HepG2 (cell line): ENCODE measurements around the gene F7. TPM values are rescaled to one million over a fixed set of nuclear protein-coding genes. Genes with fewer than 3 reads are reported as not detected.
A peak's percentile ranks its signal among the peaks of the same experiment; 100 is the strongest.

Experiments used
- ESRRA ChIP-seq: sonication (generic); formaldehyde crosslinking; IDR thresholded peaks from 2 replicates; pipeline ENCODE4 v1.5.1; 2020; ENCODE audit warnings: mild to moderate bottlenecking, low read depth, missing genetic modification reagents
- FOXO1 ChIP-seq: sonication (generic); formaldehyde crosslinking; IDR thresholded peaks from 2 replicates; pipeline ENCODE4 v1.4.0; 2020; ENCODE audit warnings: missing genetic modification reagents
- KLF6 ChIP-seq: IDR thresholded peaks from 2 replicates; pipeline ENCODE4 v1.8.0; 2016; ENCODE audit warnings: missing biosample characterization, missing genetic modification reagents
- MAFG ChIP-seq: sonication (generic); formaldehyde crosslinking; IDR thresholded peaks from 2 replicates; pipeline ENCODE4 v1.5.1; 2020; ENCODE audit warnings: mild to moderate bottlenecking, missing genetic modification reagents
- PAF1 ChIP-seq: IDR thresholded peaks from 2 replicates; pipeline ENCODE4 v1.6.1; 2016; ENCODE audit warnings: missing genetic modification reagents, missing compliant biosample characterization
- POLR2G ChIP-seq: fragments of 200-400 bp; formaldehyde crosslinking; IDR thresholded peaks from 2 replicates; pipeline ENCODE4 v1.6.1; 2018; ENCODE audit warnings: mild to moderate bottlenecking, low read depth, low read length, moderate library complexity
- RAD51 ChIP-seq: fragments of 450-650 bp; IDR thresholded peaks from 2 replicates; pipeline ENCODE4 v1.6.1; 2016; ENCODE audit warnings: borderline replicate concordance
- SAP130 ChIP-seq: IDR thresholded peaks from 2 replicates; pipeline ENCODE4 v1.6.1; 2016; ENCODE audit warnings: low read depth
- SUZ12 ChIP-seq: fragments of 150-350 bp; IDR thresholded peaks from 2 replicates; pipeline ENCODE4 v1.6.1; 2014; ENCODE audit warnings: low read depth, low read length
- ZFX ChIP-seq: sonication (generic); formaldehyde crosslinking; IDR thresholded peaks from 2 replicates; pipeline ENCODE4 v1.4.0; 2020; ENCODE audit warnings: mild to moderate bottlenecking, low read depth, missing genetic modification reagents, moderate library complexity
- ZNF260 ChIP-seq: sonication (generic); formaldehyde crosslinking; IDR thresholded peaks from 2 replicates; pipeline ENCODE4 v1.4.0; 2020; ENCODE audit warnings: missing genetic modification reagents, low read depth, mild to moderate bottlenecking, borderline replicate concordance
- ZNF317 ChIP-seq: sonication (generic); formaldehyde crosslinking; IDR thresholded peaks from 2 replicates; pipeline ENCODE4 v1.5.0; 2020; ENCODE audit warnings: mild to moderate bottlenecking, missing genetic modification reagents
- ZNF34 ChIP-seq: sonication (generic); formaldehyde crosslinking; IDR thresholded peaks from 2 replicates; pipeline ENCODE4 v1.4.0; 2020; ENCODE audit warnings: mild to moderate bottlenecking, missing genetic modification reagents, borderline replicate concordance
- ZNF572 ChIP-seq: sonication (generic); formaldehyde crosslinking; IDR thresholded peaks from 2 replicates; pipeline ENCODE4 v1.5.1; 2020; ENCODE audit warnings: mild to moderate bottlenecking, missing genetic modification reagents
- ZNF792 ChIP-seq: IDR thresholded peaks from 2 replicates; pipeline ENCODE4 v1.6.1; 2016
- ZSCAN30 ChIP-seq: sonication (generic); formaldehyde crosslinking; IDR thresholded peaks from 2 replicates; pipeline ENCODE4 v1.5.0; 2020; ENCODE audit warnings: mild to moderate bottlenecking, missing genetic modification reagents
- polyA plus RNA-seq, 8 experiments: library from polyadenylated mRNA; depleted of rRNA in 3 of 8; stranded (reverse) in 7 of 8; unstranded in 1 of 8; fragments of >200 nt; fragmentation: Illumina TruSeq in 4 of 8; extraction: Trizol in 4 of 8; gene quantifications; 2 replicates each; pipeline versions ENCODE4 v1.2.1 to v1.2.3, GENCODE V29; 2011 to 2016; ENCODE audit warnings: low read depth in 4 of 8, missing spikeins in 1 of 8, mixed read lengths in 1 of 8; ENCODE audit not compliant: insufficient read depth in 1 of 8
- total RNA-seq, 5 experiments: library from RNA; depleted of rRNA; stranded (reverse); fragments of >200 nt; fragmentation: Illumina TruSeq; extraction: Trizol; gene quantifications; 2 replicates each; pipeline ENCODE4 v1.2.3, GENCODE V29; 2016; ENCODE audit warnings: low read depth in 1 of 5
- TF ChIP-seq, protein P1 (sequence below): sonication (generic); formaldehyde crosslinking; IDR thresholded peaks from 2 replicates; pipeline ENCODE4 v1.4.0; 2020; ENCODE audit warnings: missing genetic modification reagents
- TF ChIP-seq, protein P2 (sequence below): conservative IDR thresholded peaks from 2 replicates; pipeline ENCODE4 v1.6.1; 2018; ENCODE audit warnings: missing genetic modification reagents
- TF ChIP-seq, protein P3 (sequence below): sonication (generic); formaldehyde crosslinking; IDR thresholded peaks from 2 replicates; pipeline ENCODE4 v1.5.1; 2020; ENCODE audit warnings: mild to moderate bottlenecking, missing genetic modification reagents, borderline replicate concordance
- TF ChIP-seq, protein P4 (sequence below): sonication (generic); formaldehyde crosslinking; IDR thresholded peaks from 2 replicates; pipeline ENCODE4 v1.4.0; 2020; ENCODE audit warnings: mild to moderate bottlenecking, missing genetic modification reagents
- TF ChIP-seq, protein P5 (sequence below): sonication (generic); formaldehyde crosslinking; IDR thresholded peaks from 2 replicates; pipeline ENCODE4 v1.5.1; 2020; ENCODE audit warnings: missing genetic modification reagents, mild to moderate bottlenecking, borderline replicate concordance
- TF ChIP-seq, protein P6 (sequence below): sonication (generic); formaldehyde crosslinking; IDR thresholded peaks from 2 replicates; pipeline ENCODE4 v1.4.0; 2020; ENCODE audit warnings: missing genetic modification reagents

Gene F7
- total and polyA plus RNA-seq, 2 of the 13 experiments (the other 11 are each of a cell fraction or from before 2014, with no cell fraction given): 12.6 to 26.5 TPM

DNA sequence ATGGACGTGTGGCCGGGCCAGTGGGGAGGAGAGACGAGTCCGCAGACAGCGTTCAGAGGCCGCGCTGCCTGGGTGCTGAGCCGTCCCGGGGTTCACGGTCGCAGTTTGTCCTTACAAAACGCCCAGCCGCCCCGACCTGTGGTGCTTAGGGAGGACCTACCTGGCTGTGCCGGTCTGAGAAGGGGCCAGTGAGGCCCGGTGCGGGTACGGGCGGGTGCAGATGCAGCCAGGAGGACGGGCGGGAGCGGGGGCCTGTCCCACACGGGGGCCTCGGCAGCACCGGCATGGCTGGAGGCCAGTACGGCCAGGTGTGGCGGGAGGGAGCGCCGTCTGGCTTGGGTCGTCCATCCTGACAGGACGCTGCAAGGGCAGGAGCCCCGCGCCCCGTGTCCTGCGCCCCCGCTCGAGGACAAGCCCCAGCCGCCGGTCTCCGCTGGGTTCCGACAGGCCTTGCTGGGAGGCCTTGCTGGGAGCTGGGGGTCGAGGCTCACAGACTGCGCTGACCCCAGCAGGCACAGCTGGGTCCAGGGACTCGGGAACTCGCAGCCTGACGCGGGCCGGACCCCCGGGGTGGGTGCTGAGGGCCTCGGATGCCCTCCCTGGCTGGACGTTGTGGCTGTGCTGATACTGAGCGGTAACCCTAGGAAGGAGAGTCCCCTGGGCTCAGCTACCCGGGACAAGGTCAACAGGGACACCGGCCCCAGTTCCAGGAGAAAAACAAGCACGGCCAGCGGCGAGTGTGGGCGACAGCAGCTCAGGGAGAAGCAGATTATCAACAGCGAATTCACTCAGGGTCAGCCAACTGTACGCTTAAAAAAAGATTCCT is 47.6 kb downstream of the F7 start (continued):
- TF ChIP-seq, protein P1, sequence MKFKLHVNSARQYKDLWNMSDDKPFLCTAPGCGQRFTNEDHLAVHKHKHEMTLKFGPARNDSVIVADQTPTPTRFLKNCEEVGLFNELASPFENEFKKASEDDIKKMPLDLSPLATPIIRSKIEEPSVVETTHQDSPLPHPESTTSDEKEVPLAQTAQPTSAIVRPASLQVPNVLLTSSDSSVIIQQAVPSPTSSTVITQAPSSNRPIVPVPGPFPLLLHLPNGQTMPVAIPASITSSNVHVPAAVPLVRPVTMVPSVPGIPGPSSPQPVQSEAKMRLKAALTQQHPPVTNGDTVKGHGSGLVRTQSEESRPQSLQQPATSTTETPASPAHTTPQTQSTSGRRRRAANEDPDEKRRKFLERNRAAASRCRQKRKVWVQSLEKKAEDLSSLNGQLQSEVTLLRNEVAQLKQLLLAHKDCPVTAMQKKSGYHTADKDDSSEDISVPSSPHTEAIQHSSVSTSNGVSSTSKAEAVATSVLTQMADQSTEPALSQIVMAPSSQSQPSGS (CRISPR knock-in tag): no peak
- TF ChIP-seq, protein P2, sequence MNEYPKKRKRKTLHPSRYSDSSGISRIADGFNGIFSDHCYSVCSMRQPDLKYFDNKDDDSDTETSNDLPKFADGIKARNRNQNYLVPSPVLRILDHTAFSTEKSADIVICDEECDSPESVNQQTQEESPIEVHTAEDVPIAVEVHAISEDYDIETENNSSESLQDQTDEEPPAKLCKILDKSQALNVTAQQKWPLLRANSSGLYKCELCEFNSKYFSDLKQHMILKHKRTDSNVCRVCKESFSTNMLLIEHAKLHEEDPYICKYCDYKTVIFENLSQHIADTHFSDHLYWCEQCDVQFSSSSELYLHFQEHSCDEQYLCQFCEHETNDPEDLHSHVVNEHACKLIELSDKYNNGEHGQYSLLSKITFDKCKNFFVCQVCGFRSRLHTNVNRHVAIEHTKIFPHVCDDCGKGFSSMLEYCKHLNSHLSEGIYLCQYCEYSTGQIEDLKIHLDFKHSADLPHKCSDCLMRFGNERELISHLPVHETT (CRISPR knock-in tag): no peak
- TF ChIP-seq, protein P3, sequence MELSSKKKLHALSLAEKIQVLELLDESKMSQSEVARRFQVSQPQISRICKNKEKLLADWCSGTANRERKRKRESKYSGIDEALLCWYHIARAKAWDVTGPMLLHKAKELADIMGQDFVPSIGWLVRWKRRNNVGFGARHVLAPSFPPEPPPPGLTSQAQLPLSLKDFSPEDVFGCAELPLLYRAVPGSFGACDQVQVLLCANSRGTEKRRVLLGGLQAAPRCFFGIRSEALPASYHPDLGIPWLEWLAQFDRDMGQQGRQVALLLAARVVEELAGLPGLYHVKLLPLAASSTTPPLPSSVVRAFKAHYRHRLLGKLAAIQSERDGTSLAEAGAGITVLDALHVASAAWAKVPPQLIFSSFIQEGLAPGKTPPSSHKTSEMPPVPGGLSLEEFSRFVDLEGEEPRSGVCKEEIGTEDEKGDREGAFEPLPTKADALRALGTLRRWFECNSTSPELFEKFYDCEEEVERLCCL (CRISPR knock-in tag): peak; percentile 33; the same call in 1 of the 2 replicates
- TF ChIP-seq MAFG (CRISPR knock-in tag): no peak
- 0 out of 2 replicates have a peak, but pooled peaks have one; percentile 66 for TF ChIP-seq ZNF34 (CRISPR knock-in tag)
- 0 out of 2 replicates have a peak, but pooled peaks have one; percentile 79 for TF ChIP-seq ZNF260 (CRISPR knock-in tag)
- no peak for TF ChIP-seq ZSCAN30 (CRISPR knock-in tag)
- TF ChIP-seq POLR2G: peak; percentile 50
- TF ChIP-seq SAP130 (CRISPR knock-in tag): peak; percentile 23
- TF ChIP-seq, protein P4, sequence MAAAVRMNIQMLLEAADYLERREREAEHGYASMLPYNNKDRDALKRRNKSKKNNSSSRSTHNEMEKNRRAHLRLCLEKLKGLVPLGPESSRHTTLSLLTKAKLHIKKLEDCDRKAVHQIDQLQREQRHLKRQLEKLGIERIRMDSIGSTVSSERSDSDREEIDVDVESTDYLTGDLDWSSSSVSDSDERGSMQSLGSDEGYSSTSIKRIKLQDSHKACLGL (CRISPR knock-in tag): peak; percentile 81
- TF ChIP-seq PAF1 (CRISPR knock-in tag): no peak
- TF ChIP-seq, protein P5, sequence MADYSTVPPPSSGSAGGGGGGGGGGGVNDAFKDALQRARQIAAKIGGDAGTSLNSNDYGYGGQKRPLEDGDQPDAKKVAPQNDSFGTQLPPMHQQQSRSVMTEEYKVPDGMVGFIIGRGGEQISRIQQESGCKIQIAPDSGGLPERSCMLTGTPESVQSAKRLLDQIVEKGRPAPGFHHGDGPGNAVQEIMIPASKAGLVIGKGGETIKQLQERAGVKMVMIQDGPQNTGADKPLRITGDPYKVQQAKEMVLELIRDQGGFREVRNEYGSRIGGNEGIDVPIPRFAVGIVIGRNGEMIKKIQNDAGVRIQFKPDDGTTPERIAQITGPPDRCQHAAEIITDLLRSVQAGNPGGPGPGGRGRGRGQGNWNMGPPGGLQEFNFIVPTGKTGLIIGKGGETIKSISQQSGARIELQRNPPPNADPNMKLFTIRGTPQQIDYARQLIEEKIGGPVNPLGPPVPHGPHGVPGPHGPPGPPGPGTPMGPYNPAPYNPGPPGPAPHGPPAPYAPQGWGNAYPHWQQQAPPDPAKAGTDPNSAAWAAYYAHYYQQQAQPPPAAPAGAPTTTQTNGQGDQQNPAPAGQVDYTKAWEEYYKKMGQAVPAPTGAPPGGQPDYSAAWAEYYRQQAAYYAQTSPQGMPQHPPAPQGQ (CRISPR knock-in tag): no peak
- TF ChIP-seq ZNF317: peak; percentile 31; the same call in 1 of the 2 replicates
- no peak for TF ChIP-seq RAD51
- TF ChIP-seq SUZ12: no peak
- no peak for TF ChIP-seq ESRRA (CRISPR knock-in tag)
- no peak for TF ChIP-seq ZNF792 (CRISPR knock-in tag)
- TF ChIP-seq KLF6: no peak
- no peak for TF ChIP-seq FOXO1 (CRISPR knock-in tag)
- peak; percentile 87 for TF ChIP-seq ZFX (CRISPR knock-in tag)
- TF ChIP-seq, protein P6, sequence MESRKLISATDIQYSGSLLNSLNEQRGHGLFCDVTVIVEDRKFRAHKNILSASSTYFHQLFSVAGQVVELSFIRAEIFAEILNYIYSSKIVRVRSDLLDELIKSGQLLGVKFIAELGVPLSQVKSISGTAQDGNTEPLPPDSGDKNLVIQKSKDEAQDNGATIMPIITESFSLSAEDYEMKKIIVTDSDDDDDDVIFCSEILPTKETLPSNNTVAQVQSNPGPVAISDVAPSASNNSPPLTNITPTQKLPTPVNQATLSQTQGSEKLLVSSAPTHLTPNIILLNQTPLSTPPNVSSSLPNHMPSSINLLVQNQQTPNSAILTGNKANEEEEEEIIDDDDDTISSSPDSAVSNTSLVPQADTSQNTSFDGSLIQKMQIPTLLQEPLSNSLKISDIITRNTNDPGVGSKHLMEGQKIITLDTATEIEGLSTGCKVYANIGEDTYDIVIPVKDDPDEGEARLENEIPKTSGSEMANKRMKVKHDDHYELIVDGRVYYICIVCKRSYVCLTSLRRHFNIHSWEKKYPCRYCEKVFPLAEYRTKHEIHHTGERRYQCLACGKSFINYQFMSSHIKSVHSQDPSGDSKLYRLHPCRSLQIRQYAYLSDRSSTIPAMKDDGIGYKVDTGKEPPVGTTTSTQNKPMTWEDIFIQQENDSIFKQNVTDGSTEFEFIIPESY (CRISPR knock-in tag): peak; percentile 16; the same call in 1 of the 2 replicates
- no peak for TF ChIP-seq ZNF572 (CRISPR knock-in tag)
